GM19193 (cell line): ENCODE measurements around the gene COX7A2L.
A peak's percentile ranks its signal among the peaks of the same experiment; 100 is the strongest.

Experiments
- POLR2A ChIP-seq: IDR thresholded peaks from 4 replicates; pipeline ENCODE4 v1.6.1; 2011; ENCODE audit not compliant: insufficient read depth, insufficient read length; ENCODE audit errors: extremely low read depth

Gene COX7A2L

GRCh38 chr2:42360890-42361727, at the start of gene COX7A2L:
COX7A2L (minus strand) TSS chr2:42361217; CDS start chr2:42361161, 56 bp downstream.
- peak; percentile 76 for TF ChIP-seq POLR2A

GRCh38 chr2:42408009-42408408, 47.0 kb upstream of the COX7A2L start:
- TF ChIP-seq POLR2A: no peak

- TF ChIP-seq POLR2A: no peak
Measured at GRCh38 chr2:42407476-42407875, 46.5 kb upstream of the COX7A2L start.

- no peak for TF ChIP-seq POLR2A
Measured at GRCh38 chr2:42404676-42405075, 43.7 kb upstream of the COX7A2L start.

GRCh38 chr2:42401773-42402172, 40.8 kb upstream of the COX7A2L start:
- TF ChIP-seq POLR2A: no peak

GRCh38 chr2:42392191-42392590, 31.2 kb upstream of the COX7A2L start:
- no peak for TF ChIP-seq POLR2A

GRCh38 chr2:42390401-42390969, 29.5 kb upstream of the COX7A2L start:
- TF ChIP-seq POLR2A: no peak

- TF ChIP-seq POLR2A: no peak
Measured at GRCh38 chr2:42386682-42387081, 25.7 kb upstream of the COX7A2L start.

- TF ChIP-seq POLR2A: no peak
Measured at GRCh38 chr2:42385225-42385624, 24.2 kb upstream of the COX7A2L start.

GRCh38 chr2:42383855-42384530, 23.0 kb upstream of the COX7A2L start:
- no peak for TF ChIP-seq POLR2A

GRCh38 chr2:42382144-42382543, 21.1 kb upstream of the COX7A2L start:
- TF ChIP-seq POLR2A: no peak

- no peak for TF ChIP-seq POLR2A
Measured at GRCh38 chr2:42378415-42378814, 17.4 kb upstream of the COX7A2L start.

- TF ChIP-seq POLR2A: no peak
Measured at GRCh38 chr2:42376758-42377157, 15.7 kb upstream of the COX7A2L start.

GRCh38 chr2:42372474-42373200, 11.6 kb upstream of the COX7A2L start:
- no peak for TF ChIP-seq POLR2A

- no peak for TF ChIP-seq POLR2A
Measured at GRCh38 chr2:42371611-42372473, 10.8 kb upstream of the COX7A2L start.
